G401 (cell line): ENCODE measurements around the gene DCHS2. TPM values are rescaled to one million over a fixed set of nuclear protein-coding genes. Genes with fewer than 3 reads are reported as not detected.
A peak's percentile ranks its signal among the peaks of the same experiment; 100 is the strongest.

Source experiments
- DNase-seq: peaks from one replicate; pipeline ENCODE4 v3.0.0-alpha.2; 2015; ENCODE audit warnings: low spot score
- in situ Hi-C: cut with HindIII; loops from 2 replicates; pipeline ENCODE4 v1.10.0; 2016; ENCODE audit warnings: low sequenced_read_pairs, mixed read lengths
- total RNA-seq: library from RNA; depleted of rRNA; stranded (reverse); fragments of >200 nt; shearing (Covaris generic); gene quantifications from 2 replicates; pipeline ENCODE4 v1.2.3, GENCODE V29; 2014

Gene DCHS2
- total RNA-seq, 1 experiment from 2014 or later, result not detected

DNA sequence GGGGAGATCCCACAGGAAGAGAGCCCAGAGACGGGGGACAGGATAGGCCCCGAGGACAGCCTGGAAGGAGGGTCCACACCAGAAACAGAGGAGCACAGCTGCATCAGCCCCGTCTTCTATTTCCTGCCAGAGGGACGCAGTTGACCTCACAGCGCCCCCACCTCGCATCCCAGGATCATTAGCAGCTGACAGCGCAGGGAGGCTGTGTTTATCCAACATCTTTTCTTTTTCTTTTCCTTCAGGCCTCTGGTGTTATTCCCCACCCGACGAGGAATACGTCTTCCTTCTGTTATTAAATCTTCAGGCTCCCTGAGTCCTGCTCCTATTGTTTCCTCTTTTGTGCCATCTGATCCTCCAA, 75.4 kb downstream of the DCHS2 start:
- in situ Hi-C loops, result no loop called here
- no peak for DNase-seq

DNA sequence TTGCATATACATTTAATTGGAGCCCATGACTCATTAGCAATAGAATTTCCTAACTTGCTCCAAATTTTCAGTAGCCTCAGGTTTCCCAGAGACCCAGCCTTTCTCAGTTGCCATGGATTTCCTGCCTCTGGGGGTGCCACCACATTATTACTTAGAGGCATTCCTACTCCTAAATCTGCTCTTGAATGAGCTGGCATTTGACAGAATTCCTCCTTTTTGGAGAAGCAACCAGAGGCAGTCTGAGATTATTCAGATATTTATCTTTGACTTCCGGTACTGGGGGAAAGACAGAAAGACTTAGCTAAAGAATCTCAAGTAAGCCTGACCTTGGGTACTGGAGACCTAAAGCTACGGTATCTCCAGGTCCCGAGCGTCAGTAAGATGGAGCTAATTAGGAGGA, 76.3 kb downstream of the DCHS2 start:
- in situ Hi-C loops, result no loop called here
- no peak for DNase-seq

DNA sequence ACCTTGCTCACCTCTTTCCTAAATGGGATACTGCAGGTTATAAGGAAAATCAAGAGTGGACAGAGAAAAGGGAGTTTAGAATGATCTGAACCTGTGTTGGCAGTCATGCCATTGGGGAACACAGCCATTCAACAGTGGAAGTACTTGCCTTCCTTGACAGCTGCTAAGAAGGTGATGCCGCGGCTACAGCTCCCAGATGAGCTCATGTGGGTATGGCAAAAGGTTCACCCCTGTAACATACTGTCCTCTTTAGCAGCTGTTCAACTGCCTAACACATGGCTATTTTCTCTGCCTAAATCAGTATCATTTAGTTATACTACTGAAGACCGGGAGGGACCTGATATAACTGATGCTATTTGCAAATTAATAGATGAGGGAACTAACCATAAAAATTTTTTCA, 76.8 kb downstream of the DCHS2 start:
- no peak for DNase-seq
- in situ Hi-C loops, result no loop called here

DNA sequence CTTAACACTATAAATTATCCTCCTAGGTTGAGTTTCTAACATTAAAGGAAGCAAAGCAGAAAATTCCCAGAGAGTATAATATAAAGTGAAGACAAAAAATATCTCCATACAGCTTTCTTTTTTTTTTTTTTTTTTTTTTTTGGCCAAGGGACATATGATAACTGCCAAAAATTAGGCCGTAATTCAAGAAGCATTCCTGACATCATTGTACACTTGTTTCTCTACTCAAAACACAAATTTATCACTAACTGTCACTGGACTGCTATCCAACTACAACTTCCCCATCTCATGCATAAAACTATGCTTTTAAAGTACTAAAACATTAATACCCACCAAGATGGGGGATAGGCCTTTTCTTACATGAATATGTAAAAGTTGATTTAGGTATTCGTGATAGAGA, 77.2 kb downstream of the DCHS2 start:
- DNase-seq, result no peak
- in situ Hi-C loops, result no loop called here

DNA sequence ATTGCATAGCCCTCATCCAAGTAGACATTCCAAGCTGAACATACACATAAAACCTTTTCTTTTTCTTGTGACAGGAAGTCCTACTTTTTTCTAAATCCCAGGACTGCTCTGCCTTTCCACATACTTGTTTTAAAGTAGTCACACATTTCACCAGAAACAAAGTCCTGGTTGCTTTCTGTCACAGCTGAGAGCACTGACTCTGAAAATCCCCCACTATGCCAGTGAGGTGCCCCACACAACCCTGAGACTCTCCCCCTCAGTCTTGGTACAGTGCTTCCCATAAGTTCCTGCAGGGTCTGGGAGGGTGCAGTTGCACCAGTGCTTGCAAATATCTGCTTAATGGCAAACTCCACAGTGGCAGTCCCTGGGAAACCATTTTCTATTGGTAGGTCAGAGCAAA, 84.2 kb downstream of the DCHS2 start:
- DNase-seq, result no peak
- in situ Hi-C loops, result no loop called here

DNA sequence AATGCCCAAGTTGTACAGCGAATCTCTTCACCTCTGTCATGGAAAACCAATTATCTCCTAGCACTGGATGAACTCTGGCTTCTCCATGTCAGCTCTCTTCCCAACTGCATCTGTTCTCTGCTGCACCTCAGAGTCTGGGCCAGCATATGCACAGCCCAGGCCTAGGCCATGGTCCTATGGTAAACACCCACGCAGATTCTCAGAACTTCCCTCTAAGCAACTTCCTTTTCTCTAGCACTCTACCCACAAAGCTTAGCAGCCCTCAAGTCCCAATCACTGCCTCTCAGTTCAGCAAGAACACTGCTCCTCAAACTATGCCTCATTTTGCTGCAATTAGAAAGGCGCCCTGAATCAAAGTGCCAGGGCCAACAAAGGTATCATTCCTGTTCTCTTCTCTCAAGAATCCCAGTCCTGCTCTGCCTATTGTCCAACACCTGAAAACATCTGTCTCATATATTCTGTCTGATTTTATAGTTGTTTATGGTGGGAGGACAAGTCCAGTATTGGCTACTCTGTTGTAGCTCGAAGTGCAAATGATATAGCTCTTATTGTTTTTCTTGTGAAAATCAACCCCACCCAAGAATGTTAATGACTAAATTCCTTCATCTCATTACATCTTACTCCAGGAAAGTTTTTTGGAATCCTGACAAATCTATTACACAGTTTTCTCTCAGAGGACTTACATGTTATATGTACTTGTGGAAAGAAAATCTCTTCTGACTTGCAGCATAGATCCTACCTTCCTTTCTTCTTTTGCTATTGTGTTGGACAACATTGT, 85.4 kb downstream of the DCHS2 start:
- in situ Hi-C loops, result no loop called here
- DNase-seq, result no peak

DNA sequence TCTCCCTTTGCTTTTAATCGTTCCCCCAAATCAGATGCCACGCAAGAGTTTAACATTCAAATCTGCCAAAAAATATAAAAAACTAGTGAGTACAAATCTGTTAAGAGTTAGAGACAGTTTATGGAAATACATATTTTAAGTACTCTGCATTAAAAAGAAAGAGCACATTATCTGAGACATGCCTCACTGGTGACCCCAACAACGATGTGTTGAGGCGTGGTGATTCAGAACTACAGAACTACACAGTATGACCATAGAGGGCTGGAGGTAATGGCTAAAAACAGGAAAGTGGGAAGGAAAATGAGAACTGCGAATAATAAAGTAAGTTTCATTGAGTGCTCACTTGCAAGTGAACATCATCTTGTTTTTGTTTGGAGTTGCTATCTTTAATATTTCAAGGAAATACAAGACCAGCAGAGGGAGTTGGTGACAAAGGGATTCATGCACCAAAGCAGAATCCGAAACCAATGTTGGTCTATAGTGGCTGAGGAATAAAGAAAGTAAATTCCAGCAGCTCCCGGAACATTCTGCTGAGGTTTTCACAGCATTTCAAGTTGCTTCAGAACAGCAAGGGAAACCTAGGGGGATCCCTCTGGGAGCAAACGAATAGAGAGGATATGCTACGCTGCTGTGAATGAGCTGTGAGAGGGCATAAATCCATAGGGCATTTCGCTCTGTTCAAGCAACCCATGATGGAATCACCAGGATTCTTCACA, 92.2 kb downstream of the DCHS2 start:
- in situ Hi-C loops, result no loop called here
- DNase-seq, result peak; percentile 17

DNA sequence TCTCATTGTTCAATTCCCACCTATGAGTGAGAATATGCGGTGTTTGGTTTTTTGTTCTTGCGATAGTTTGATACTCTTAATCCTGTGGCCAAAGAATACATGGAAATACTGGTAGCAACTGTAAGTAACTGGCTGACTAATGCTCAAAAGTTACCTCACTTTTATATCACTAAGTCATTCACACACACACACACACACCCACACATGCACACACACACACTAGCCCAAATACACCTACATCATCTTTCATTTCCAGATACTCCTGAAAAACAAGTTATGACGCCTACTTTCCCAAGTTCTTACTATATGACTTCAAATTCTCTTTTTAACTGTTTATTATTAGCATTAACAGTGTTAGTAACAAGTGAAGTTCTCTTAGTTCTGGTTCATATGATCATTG, 101.3 kb downstream of the DCHS2 start:
- in situ Hi-C loops, result no loop called here
- DNase-seq, result no peak

DNA sequence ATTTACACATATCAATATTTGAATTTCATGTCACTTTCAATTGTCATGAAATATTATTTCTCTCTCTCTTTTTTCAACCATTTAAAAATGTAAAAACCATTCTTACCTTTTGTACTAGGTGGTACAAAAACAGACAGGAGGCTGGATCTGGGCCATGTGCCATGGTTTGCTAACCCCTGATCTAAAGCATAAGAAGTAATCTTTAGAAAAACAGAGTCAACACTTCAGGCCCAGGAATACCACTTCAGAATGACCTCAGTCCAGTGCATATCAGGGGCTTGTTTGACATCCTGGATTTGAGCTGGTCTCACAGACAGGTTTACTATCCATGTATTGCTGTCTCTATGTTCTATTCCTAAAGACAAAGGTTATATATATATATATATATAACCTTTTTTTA, 102.5 kb downstream of the DCHS2 start:
- in situ Hi-C loops, result no loop called here
- no peak for DNase-seq

DNA sequence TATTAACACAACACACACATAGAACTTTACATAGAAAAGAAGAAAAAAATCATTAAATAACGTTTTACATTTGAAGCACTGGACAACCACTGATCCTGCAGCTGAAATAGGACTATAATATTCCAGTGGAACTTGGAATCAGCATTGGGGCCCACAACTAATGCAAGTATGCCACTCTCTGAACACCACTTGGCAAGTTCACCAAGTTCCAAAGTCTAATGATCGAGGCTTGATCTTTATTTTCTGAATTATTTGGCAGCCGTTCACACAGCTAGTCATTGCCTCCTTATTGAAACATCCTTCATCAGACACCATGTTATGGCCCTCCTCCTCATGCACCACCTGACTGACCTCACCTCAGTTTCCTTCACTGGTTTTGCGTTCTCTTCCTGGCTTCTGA, 107.6 kb downstream of the DCHS2 start:
- DNase-seq, result no peak
- in situ Hi-C loops, result no loop called here

DNA sequence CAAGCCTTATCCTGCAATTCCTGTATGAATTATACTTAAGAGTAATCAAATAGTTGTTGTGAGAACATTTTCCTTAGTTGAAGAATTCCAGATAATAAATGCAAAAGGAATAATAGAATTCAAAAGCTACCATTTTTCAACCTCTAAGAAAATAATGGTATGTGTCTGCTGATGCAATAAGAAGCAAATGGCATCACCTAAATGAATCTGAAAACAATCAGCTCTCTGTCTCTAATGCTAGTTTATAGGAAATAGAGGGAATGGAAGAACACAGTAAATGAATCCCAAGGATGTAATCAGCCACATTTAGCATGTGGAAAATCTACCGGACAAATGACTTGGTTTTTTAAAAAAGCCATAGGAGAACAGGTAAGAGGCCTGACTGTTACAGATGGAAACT, 115.1 kb downstream of the DCHS2 start:
- in situ Hi-C loops, result no loop called here
- no peak for DNase-seq

DNA sequence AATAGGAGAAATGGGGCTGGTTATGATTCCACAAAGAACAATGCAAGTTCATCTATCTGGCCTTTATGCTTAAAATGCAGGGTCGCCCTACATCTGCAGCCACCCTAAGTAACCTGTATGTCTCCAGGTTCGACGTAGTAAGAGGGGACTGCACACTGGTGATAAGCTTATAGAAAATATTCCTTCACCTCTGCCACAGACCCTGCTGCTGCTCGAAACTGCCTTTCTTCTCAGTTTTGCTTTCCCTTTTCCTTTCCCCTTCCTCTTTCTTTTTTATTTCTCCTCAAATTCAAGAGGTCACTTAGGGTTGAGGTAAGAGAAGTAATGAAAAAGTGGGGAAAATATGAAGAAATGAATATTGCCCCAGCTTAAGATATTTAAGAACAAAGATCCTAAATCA, 123.5 kb downstream of the DCHS2 start:
- in situ Hi-C loops, result no loop called here
- DNase-seq, result no peak

DNA sequence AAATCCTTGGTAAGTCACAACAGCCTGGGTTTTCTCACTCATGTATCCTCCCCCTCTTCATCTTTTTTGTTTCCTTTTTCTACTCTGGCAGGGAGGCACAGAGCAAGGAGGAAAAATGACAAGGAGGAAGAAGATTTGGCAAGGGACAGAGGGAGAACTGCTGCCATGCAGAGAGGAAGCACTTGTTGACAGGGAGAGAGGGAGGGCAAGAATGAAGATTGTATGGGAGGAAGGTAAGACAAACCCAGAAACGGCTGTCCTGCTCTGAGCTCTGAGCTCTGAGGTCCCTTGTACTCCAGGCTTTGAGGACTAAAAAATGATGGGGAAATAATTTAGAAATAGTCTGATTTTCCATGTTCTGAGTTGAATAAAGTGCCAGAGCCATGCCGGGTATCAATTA, 123.9 kb downstream of the DCHS2 start:
- in situ Hi-C loops, result no loop called here
- DNase-seq, result peak; percentile 47

DNA sequence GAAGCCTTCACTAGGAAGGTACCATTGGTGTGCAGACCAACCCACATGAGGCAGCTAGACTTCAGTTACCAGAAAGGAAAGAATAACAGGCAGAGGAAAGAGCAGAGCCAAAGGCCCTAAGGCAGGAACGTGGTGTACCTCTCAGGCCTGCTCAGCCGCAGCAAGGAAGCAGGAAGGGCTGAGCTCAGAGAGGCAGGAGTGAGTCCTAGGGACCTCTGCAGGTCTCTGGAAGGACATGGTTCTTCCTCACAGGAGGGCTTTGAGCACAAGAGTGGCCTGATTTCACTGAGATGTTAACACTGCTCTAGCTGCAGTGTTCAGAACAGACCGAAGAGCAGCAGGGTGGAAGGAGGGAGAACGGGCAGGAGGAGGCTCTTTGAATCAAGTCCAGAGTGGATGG, 124.6 kb downstream of the DCHS2 start:
- in situ Hi-C loops, result no loop called here
- DNase-seq, result peak; percentile 81

DNA sequence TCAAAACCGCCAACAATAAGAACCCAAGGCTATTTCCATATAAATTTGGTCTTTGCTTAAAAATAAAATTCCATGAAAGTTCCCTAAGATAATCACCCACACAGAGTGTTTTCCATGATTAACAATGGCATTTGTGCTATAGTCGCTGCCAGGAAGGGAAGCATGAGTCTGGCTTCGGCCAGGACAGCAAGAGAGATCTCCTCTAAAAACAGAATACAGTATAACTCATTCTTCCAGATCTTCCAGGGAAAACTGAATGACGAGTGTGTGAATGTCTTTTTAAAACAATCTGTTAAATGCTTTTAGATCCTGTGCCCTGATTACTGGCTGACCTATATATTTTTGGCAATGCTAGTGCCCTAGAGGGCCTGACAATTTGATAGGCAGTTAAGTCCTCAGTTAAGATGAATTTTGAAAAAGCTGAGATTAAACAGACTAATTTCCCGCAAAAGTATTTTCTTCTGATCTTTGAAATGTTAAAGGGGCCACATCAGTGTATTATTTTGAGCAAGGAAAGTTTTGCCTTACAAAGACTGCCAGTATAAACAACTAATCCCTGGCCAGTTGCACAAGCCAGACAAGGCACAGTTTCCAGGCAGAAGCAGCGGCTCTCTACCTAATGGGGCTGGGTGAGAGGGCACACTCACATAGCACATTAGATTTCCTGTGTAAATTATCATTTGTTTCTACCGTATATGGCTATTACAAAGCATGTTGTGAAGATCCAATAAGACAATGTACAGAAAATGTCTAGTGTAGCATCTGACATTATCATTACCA, 127.3 kb downstream of the DCHS2 start:
- DNase-seq, result peak; percentile 70
- in situ Hi-C loops, result no loop called here

DNA sequence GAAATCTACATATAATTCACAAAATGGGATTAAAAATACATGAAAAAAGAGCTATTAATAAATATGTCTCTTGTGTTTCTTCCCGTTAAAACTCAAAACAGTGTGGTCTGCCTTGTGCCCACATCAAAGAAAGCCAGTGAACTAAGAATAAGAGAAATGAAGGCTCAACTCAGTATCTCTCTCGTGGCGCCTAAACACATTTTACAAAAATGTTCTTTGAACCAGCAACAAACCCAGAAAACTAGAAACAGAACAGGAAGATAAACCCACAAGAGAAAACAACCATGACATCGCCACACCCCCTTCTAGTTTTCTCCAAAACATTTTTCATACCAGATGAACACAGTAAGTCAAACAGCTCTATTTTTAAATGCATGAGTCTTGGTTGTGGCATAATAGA, 130.1 kb downstream of the DCHS2 start:
- DNase-seq, result no peak
- in situ Hi-C loops, result no loop called here

DNA sequence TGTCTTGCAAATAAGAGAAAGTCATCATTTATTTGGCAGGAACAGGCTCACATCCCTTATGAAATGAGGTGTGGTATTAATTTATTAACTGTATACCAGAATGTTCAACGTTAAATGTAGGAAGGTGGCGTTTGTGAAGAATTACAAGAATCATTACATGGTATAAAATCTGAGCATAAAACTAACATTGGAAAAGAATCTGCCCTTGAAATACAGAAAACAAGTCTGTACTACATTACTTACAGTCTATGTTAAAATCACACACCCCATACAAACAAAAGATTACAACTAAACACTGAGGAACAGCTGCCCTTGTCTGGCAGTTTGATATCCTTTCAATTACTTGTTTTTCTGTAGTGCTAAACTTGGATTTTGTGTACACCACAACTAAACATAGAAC, 131.1 kb downstream of the DCHS2 start:
- in situ Hi-C loops, result no loop called here
- DNase-seq, result no peak

DNA sequence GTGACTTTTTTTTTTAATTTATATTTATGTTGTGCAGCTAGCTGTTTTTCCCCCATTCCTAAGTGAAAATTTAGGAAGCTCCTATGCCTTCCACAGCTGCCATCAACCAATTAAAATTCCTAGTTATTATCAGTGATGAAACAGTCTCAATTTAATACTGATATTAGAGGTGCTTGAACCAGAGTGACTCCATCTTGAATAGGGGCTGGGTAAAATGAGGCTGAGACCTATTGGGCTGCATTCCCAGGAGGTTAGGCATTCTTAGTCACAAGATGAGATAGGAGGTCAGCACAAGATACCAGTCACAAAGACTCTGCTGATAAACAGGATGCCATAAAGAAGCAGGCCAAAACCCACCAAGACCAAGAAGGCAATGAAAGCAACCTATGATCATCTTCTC, 136.7 kb downstream of the DCHS2 start:
- DNase-seq, result no peak
- in situ Hi-C loops, result no loop called here

DNA sequence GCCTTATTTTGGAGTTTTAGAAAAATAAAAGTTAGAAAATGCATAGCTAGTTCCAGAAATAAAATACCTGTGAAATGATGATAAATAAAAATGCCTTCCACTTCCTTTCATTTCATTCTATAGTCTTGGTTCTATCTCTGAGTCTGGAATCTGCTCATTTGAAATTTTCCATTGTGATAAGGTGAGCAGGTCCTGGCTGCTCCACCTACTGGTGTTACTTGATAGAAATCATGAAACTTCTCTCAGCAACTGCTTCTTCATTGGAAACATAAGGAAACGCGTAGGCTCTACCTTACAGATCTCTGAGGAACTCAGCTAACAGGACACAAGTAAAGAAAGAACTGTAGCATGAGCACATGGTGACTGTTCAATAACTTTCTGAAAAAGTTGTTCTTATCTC, 141.8 kb downstream of the DCHS2 start:
- in situ Hi-C loops, result no loop called here
- peak; percentile 19 for DNase-seq

DNA sequence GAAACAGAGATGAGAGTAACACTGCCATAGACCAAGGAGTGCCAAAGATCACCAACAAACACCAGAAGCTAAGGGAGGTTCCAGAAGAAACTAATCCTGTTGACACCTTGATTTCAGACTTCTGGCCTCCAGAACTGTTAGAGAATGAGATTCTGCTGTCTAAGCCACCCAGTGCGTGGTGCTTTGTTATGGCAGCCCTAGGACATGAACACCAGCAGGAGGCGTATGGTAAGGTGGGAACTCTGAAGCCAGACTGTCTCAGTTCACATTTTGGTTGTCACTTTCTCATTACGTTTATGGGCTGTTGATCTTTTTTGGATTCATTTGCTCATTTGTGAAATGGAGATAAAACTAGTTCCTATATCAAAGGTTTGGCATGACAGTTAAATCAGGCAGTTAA, 142.9 kb downstream of the DCHS2 start:
- in situ Hi-C loops, result no loop called here

More for the DNA sequence above, 142.9 kb downstream of the DCHS2 start:
- DNase-seq, result no peak
